K562 (cell line): Measurements from ENCODE around the gene SDK1. TPM values are rescaled to one million over a fixed set of nuclear protein-coding genes. Genes with fewer than 3 reads are reported as not detected.

Experiments
- ATAC-seq: fragments of 200-7000 bp; cut with Tn5 transposase; 3 replicates; pipeline ENCODE4 v1.9.1; 2020; ENCODE audit warnings: moderate library complexity
- BruUV-seq: library from RNA; stranded (reverse); fragments of 400-500 nt; replicated peaks from 2 replicates; lab custom pipeline; 2021; lab: Mats Ljungman, UMichigan
- CTCF ChIA-PET: fragments of 300-600 bp; formaldehyde crosslinking; extraction: SDS; loops from one replicate; lab custom pipeline; 2021; ENCODE audit warnings: low intra/inter-chr PET ratio; lab: Yijun Ruan, JAX
- POLR2A ChIA-PET: fragments of 300-600, 350-650 bp; sonication (Branson Sonifier 250); formaldehyde crosslinking; extraction: SDS; loops from one replicate; lab custom pipeline; 2021; ENCODE audit warnings: antibody characterized with exemption, inconsistent platforms; lab: Yijun Ruan, JAX
- DNase-seq, 4 experiments: peaks; one replicate each; pipeline versions ENCODE4 v3.0.0 to v3.0.0-alpha.2; 2011 to 2018; ENCODE audit warnings: low spot score in 3 of 4, mixed read lengths in 3 of 4; ENCODE audit errors: extremely low read depth in 1 of 4
- FAIRE-seq: peaks from 2 replicates; lab custom pipeline; 2011; peaks lifted over from hg19 to GRCh38; lab: Jason Lieb, UNC
- H2AFZ ChIP-seq: 2 replicates; pipeline ENCODE4 v1.6.0; 2011; ENCODE audit warnings: low read depth, low read length, control low read depth, inconsistent platforms
- H3K27ac ChIP-seq: fragments of 200-600 bp; 3 replicates; pipeline ENCODE4 v1.8.0; 2011; ENCODE audit warnings: low read depth, mild to moderate bottlenecking, control low read depth, inconsistent platforms, low read length, moderate library complexity, mixed read lengths; ENCODE audit errors: extremely low read depth
- H3K27me3 ChIP-seq, 2 experiments: fragments of 300-600 bp in 1 of 2; 2 replicates in 1 of 2; 3 replicates in 1 of 2; pipeline versions ENCODE4 v1.6.0 to v1.8.0; 2011; ENCODE audit warnings: inconsistent platforms in 2 of 2, low read length in 2 of 2, mild to moderate bottlenecking in 1 of 2, mixed read lengths in 1 of 2, moderate library complexity in 1 of 2; ENCODE audit not compliant: control insufficient read depth in 2 of 2, insufficient read depth in 2 of 2
- H3K36me3 ChIP-seq: fragments of 300-600 bp; 3 replicates; pipeline ENCODE4 v1.8.0; 2011; ENCODE audit warnings: mild to moderate bottlenecking, low read length, inconsistent platforms; ENCODE audit not compliant: control insufficient read depth, insufficient read depth
- H3K4me1 ChIP-seq, 2 experiments: fragments of 200-600 bp in 1 of 2; replicated peaks in 1 of 2; 2 replicates in 1 of 2; 3 replicates in 1 of 2; pipeline versions ENCODE4 v1.5.1 to v1.8.0; 2011; ENCODE audit warnings: inconsistent platforms in 2 of 2, low read length in 2 of 2, mild to moderate bottlenecking in 1 of 2, mixed read lengths in 1 of 2, moderate library complexity in 1 of 2; ENCODE audit not compliant: control insufficient read depth in 2 of 2, insufficient read depth in 2 of 2
- H3K4me2 ChIP-seq: 2 replicates; pipeline ENCODE4 v1.6.1; 2011; ENCODE audit warnings: low read length, control low read depth, inconsistent platforms, mixed read lengths; ENCODE audit not compliant: insufficient read depth
- H3K4me3 ChIP-seq: fragments of 200-600 bp; sonication (generic), shearing (Covaris generic); 2 replicates; pipeline ENCODE4 v1.5.1; 2016; ENCODE audit warnings: control low read depth, inconsistent platforms
- H3K79me2 ChIP-seq: fragments of 200-600 bp; 3 replicates; pipeline ENCODE4 v1.8.0; 2011; ENCODE audit warnings: low read length, inconsistent platforms; ENCODE audit not compliant: control insufficient read depth, insufficient read depth
- H3K9ac ChIP-seq, 2 experiments: 2 replicates each; pipeline versions ENCODE4 v1.6.0 to v1.6.1; 2011; ENCODE audit warnings: low read depth in 2 of 2, low read length in 2 of 2, control low read depth in 1 of 2, inconsistent platforms in 1 of 2, mild to moderate bottlenecking in 1 of 2, mixed read lengths in 1 of 2; ENCODE audit not compliant: insufficient read depth in 1 of 2
- H3K9me1 ChIP-seq: one replicate; pipeline ENCODE4 v1.6.0; 2011; ENCODE audit warnings: inconsistent platforms, mild to moderate bottlenecking, low read length, moderate library complexity; ENCODE audit not compliant: control insufficient read depth, insufficient read depth
- H3K9me3 ChIP-seq: replicated peaks from 2 replicates; pipeline ENCODE4 v1.5.1; 2011; ENCODE audit warnings: low read depth, low read length, inconsistent platforms; ENCODE audit not compliant: control insufficient read depth, insufficient read depth
- H4K20me1 ChIP-seq: replicated peaks from 2 replicates; pipeline ENCODE4 v1.6.1; 2011; ENCODE audit warnings: low read length, inconsistent platforms, mixed read lengths; ENCODE audit not compliant: control insufficient read depth, insufficient read depth
- ATF4 ChIP-seq: fragments of 450-650 bp; formaldehyde crosslinking; IDR thresholded peaks from 2 replicates; pipeline ENCODE4 v1.4.0; 2022; ENCODE audit warnings: mild to moderate bottlenecking, moderate library complexity
- CBFB ChIP-seq: sonication (generic); formaldehyde crosslinking; IDR thresholded peaks from 2 replicates; pipeline ENCODE4 v1.4.0; 2020; ENCODE audit warnings: mild to moderate bottlenecking, missing genetic modification reagents
- CREB5 ChIP-seq: fragments of 250-450 bp; sonication (Bioruptor Pico); IDR thresholded peaks from 2 replicates; pipeline ENCODE4 v1.5.0; 2020; ENCODE audit warnings: mild to moderate bottlenecking
- GATAD2A ChIP-seq: fragments of 450-650 bp; IDR thresholded peaks from 2 replicates; pipeline ENCODE4 v1.6.1; 2017
- MXI1 ChIP-seq: IDR thresholded peaks from 2 replicates; pipeline ENCODE4 v1.6.1; 2011; ENCODE audit warnings: low read depth, mild to moderate bottlenecking, improper control_type of control experiment, low read length
- NKRF ChIP-seq: fragments of 450-650 bp; IDR thresholded peaks from 2 replicates; pipeline ENCODE4 v1.6.1; 2016; ENCODE audit warnings: borderline replicate concordance
- SAFB ChIP-seq: fragments of 200-400 bp; formaldehyde crosslinking; IDR thresholded peaks from 2 replicates; pipeline ENCODE4 v1.6.1; 2017; ENCODE audit warnings: low read depth, low read length, borderline replicate concordance
- SP2 ChIP-seq: IDR thresholded peaks from 2 replicates; pipeline ENCODE4 v1.6.1; 2011; ENCODE audit warnings: mild to moderate bottlenecking, low read depth, low read length, moderate library complexity; ENCODE audit not compliant: poor library complexity, severe bottlenecking; ENCODE audit errors: extremely low read depth
- STAT5A ChIP-seq: IDR thresholded peaks from 2 replicates; pipeline ENCODE4 v1.6.1; 2012; ENCODE audit warnings: low read length, inconsistent platforms, borderline replicate concordance
- U2AF2 ChIP-seq: fragments of 200-400 bp; formaldehyde crosslinking; optimal IDR thresholded peaks from 2 replicates; pipeline ENCODE3; 2017; ENCODE audit warnings: low read depth, mild to moderate bottlenecking, low read length
- ZKSCAN8 ChIP-seq: fragments of 200-800 bp; sonication (Bioruptor generic); IDR thresholded peaks from 2 replicates; pipeline ENCODE4 v1.6.1; 2016; ENCODE audit warnings: missing genetic modification characterization, missing compliant biosample characterization
- ZNF146 ChIP-seq: IDR thresholded peaks from one replicate; pipeline ENCODE4 v1.6.1; 2018; ENCODE audit warnings: missing compliant biosample characterization; ENCODE audit not compliant: unreplicated experiment
- ZNF324 ChIP-seq: fragments of 250-450 bp; sonication (Bioruptor Pico); IDR thresholded peaks from 2 replicates; pipeline ENCODE4 v1.4.0; 2020; ENCODE audit warnings: mild to moderate bottlenecking
- ZNF408 ChIP-seq: fragments of 250-450 bp; sonication (Bioruptor Pico); IDR thresholded peaks from 2 replicates; pipeline ENCODE4 v1.4.0; 2020; ENCODE audit warnings: low read depth, mild to moderate bottlenecking, moderate library complexity
- WGBS: fragments of 100-300 bp; shearing (Covaris generic); methylation state at CpG from one replicate; pipeline ENCODE4 v1.1.6; 2016; ENCODE audit warnings: low coverage, mixed read lengths; ENCODE audit not compliant: insufficient coverage; ENCODE audit errors: missing lambda C conversion rate; 5-methylcytosine and 5-hydroxymethylcytosine counted together
- in situ Hi-C: fragments of 300-500 bp; cut with MboI; formaldehyde crosslinking; loops from 4 replicates; pipeline ENCODE4 v1.15.0; 2018; ENCODE audit warnings: inconsistent platforms, mixed read lengths
- intact Hi-C: fragments of 100-400 bp; cut with micrococcal nuclease; formaldehyde crosslinking; loops from 2 replicates; pipeline ENCODE4 v1.14.2; 2022
- polyA plus RNA-seq, 8 experiments: library from polyadenylated mRNA; depleted of rRNA in 4 of 8; stranded (reverse) in 5 of 8; unstranded in 3 of 8; fragments of >200 nt; fragmentation: Nextera tagmentation in 2 of 8; fragmentation: Illumina TruSeq in 1 of 8; extraction: Ambion mirVana in 2 of 8; extraction: Trizol in 1 of 8; gene quantifications; 2 replicates each; pipeline versions ENCODE4 v1.2.1 to v1.2.3, GENCODE V29; 2011 to 2014; ENCODE audit warnings: inconsistent platforms in 1 of 8, missing spikeins in 1 of 8
- total RNA-seq, 7 experiments: library from RNA; depleted of rRNA in 6 of 7; stranded (reverse); fragments of >200 nt in 6 of 7; fragmentation: Illumina TruSeq in 2 of 7; extraction: Trizol in 2 of 7; gene quantifications; 2 replicates each; pipeline versions ENCODE4 v1.2.1 to v1.2.3, GENCODE V29; 2011 to 2021; ENCODE audit warnings: low replicate concordance in 1 of 7

Gene SDK1
- total and polyA plus RNA-seq, 9 of the 15 experiments (the other 6 are each of a cell fraction or from before 2014, with no cell fraction given) = 0.16 TPM; not detected in 8

- POLR2A ChIA-PET = interaction anchor here (0.6 kb wide), 1 partner anchor 34 kb away, joined by 3 read pairs; no protein-coding TSS in a partner anchor
- H3K4me1 ChIP-seq = no peaks in the 10 kb centered on the region
- no TSS peak for BruUV-seq
- no peaks in the 10 kb centered on the region for H3K79me2 ChIP-seq
- H3K9ac ChIP-seq = no peak overlapping the region
- H3K4me2 ChIP-seq = no peak overlapping the region
- 0% methylated on average over 3 of the region's 3 CpGs for WGBS
- H3K36me3 ChIP-seq = no peaks in the 10 kb centered on the region
- no peaks in the 10 kb centered on the region for H3K27me3 ChIP-seq
- FAIRE-seq (no peak), ATAC-seq (no peak), DNase-seq (no peak)
- H3K9me3 ChIP-seq = no peaks in the 10 kb centered on the region
- no peaks in the 10 kb centered on the region for H4K20me1 ChIP-seq
- in situ Hi-C loops (no loop called here), intact Hi-C loops (no loop called here)
- CTCF ChIA-PET = no interaction called here
- H3K9me1 ChIP-seq = no peaks in the 10 kb centered on the region
- no peak overlapping the region for H3K27ac ChIP-seq
- no peak overlapping the region for H3K4me3 ChIP-seq
- no peak overlapping the region for H2AFZ ChIP-seq
- TF ChIP-seq U2AF2 (no peak), ZKSCAN8 (CRISPR knock-in tag) (no peak), SP2 (no peak), CBFB (CRISPR knock-in tag) (no peak), ZNF408 (CRISPR knock-in tag) (no peak), ATF4 (CRISPR knock-in tag) (no peak), ZNF324 (CRISPR knock-in tag) (no peak), MXI1 (no peak), ZNF146 (no peak), CREB5 (CRISPR knock-in tag) (no peak), SAFB (no peak), NKRF (no peak), GATAD2A (no peak), STAT5A (no peak)
Observed at GRCh38 chr7:3439333-3440030, 138.4 kb downstream of the SDK1 start.
